Endodermal cell (in vitro differentiated cells): Measurements from ENCODE around the gene ZNF23. TPM values are rescaled to one million over a fixed set of nuclear protein-coding genes. Genes with fewer than 3 reads are reported as not detected.

Experiments used
- DNase-seq: peaks from one replicate; pipeline ENCODE4 v3.0.0-alpha.2; 2017
- H3K27ac ChIP-seq: 2 replicates; pipeline ENCODE4 v1.5.1; 2013; ENCODE audit warnings: mild to moderate bottlenecking, low read depth, low read length, moderate library complexity
- H3K27me3 ChIP-seq: 2 replicates; pipeline ENCODE4 v1.6.1; 2013; ENCODE audit warnings: mild to moderate bottlenecking, low read length, moderate library complexity; ENCODE audit not compliant: insufficient read depth, control insufficient read depth, poor library complexity, severe bottlenecking
- H3K36me3 ChIP-seq: 2 replicates; pipeline ENCODE4 v1.7.0; 2013; ENCODE audit warnings: mild to moderate bottlenecking, low read length, moderate library complexity; ENCODE audit not compliant: control insufficient read depth, insufficient read depth
- H3K4me1 ChIP-seq: one replicate; pipeline ENCODE4 v1.7.0; 2013; ENCODE audit warnings: low read length; ENCODE audit not compliant: control insufficient read depth, insufficient read depth
- H3K4me3 ChIP-seq: 2 replicates; pipeline ENCODE4 v1.5.1; 2013; ENCODE audit warnings: mild to moderate bottlenecking, low read length, moderate library complexity
- H3K9ac ChIP-seq: 2 replicates; pipeline ENCODE4 v1.6.1; 2013; ENCODE audit warnings: mild to moderate bottlenecking, low read length, moderate library complexity; ENCODE audit not compliant: poor library complexity, severe bottlenecking; ENCODE audit errors: extremely low read depth
- H3K9me3 ChIP-seq: 2 replicates; pipeline ENCODE4 v1.6.1; 2013; ENCODE audit warnings: mild to moderate bottlenecking, low read length, moderate library complexity; ENCODE audit not compliant: control insufficient read depth
- H3K27ac Mint-ChIP-seq: 2 replicates; pipeline ENCODE4 v1.8.0; 2020; ENCODE audit warnings: mixed read lengths
- H3K27me3 Mint-ChIP-seq: 2 replicates; pipeline ENCODE4 v1.8.0; 2021; ENCODE audit warnings: mild to moderate bottlenecking, mixed read lengths; ENCODE audit not compliant: insufficient read depth
- H3K36me3 Mint-ChIP-seq: 2 replicates; pipeline ENCODE4 v1.8.0; 2020; ENCODE audit warnings: low read depth, mixed read lengths
- H3K4me1 Mint-ChIP-seq: 2 replicates; pipeline ENCODE4 v1.8.0; 2020; ENCODE audit warnings: mixed read lengths
- H3K4me3 Mint-ChIP-seq: 2 replicates; pipeline ENCODE4 v1.8.0; 2020; ENCODE audit warnings: mild to moderate bottlenecking, moderate library complexity, mixed read lengths
- H3K9me3 Mint-ChIP-seq: 2 replicates; pipeline ENCODE4 v1.8.0; 2020; ENCODE audit warnings: mild to moderate bottlenecking, mixed read lengths
- CTCF ChIP-seq: fragments of 200-600 bp; sonication (generic); conservative IDR thresholded peaks from 2 replicates; pipeline ENCODE4 v1.5.0; 2021; ENCODE audit warnings: antibody characterized with exemption, mild to moderate bottlenecking
- WGBS, 2 experiments: methylation state at CpG; one replicate each; pipeline versions ENCODE4 v1.1.5 to v1.1.7; 2013; ENCODE audit warnings: missing lambda C conversion rate in 2 of 2, mixed read lengths in 1 of 2; ENCODE audit not compliant: insufficient coverage in 1 of 2, insufficient read length in 1 of 2; 5-methylcytosine and 5-hydroxymethylcytosine counted together
- total RNA-seq, 2 donors: library from RNA; stranded (reverse); fragmentation: NEBNext Ultra II Directional in 1 of 2; extraction: Animal tissue kit (Norgen Biotek cat#: 25700) in 1 of 2; gene quantifications; 2 replicates in 1 of 2; 3 replicates in 1 of 2; pipeline ENCODE4 v1.2.1, GENCODE V29; 2021

The ZNF23 gene
- total RNA-seq, 2 donors from 2014 or later, result 9.4 to 13.6 TPM

- DNase-seq, result no peak
- WGBS, 2 experiments, result 89 to 100% methylated on average over 2 to 5 of the region's 5 CpGs
- Mint-ChIP-seq H3K4me1 (no peaks in the 10 kb centered on the region), H3K27me3 (no peaks in the 10 kb centered on the region), H3K36me3 (peaks cover 11% of the 10 kb centered on the region), H3K9me3 (no peaks in the 10 kb centered on the region), H3K27ac (no peak overlapping the region), H3K4me3 (no peak overlapping the region)
- Histone ChIP-seq H3K27ac (no peak overlapping the region), H3K9ac (no peak overlapping the region), H3K4me1 (no peaks in the 10 kb centered on the region), H3K36me3 (peaks cover 10% of the 10 kb centered on the region), H3K9me3 (no peaks in the 10 kb centered on the region), H3K4me3 (no peak overlapping the region), H3K27me3 (no peaks in the 10 kb centered on the region)
- TF ChIP-seq CTCF, result no peak
These were observed 11.8 kb upstream of the ZNF23 start for GRCh38 chr16:71473891-71474290.

- H3K27me3 Mint-ChIP-seq, result no peaks in the 10 kb centered on the region
- no peak overlapping the region for H3K4me3 ChIP-seq
- no peak for TF ChIP-seq CTCF
- no peak overlapping the region for H3K27ac ChIP-seq
- no peak for DNase-seq
- peaks cover 11% of the 10 kb centered on the region for H3K36me3 Mint-ChIP-seq
- WGBS, 2 experiments, result 95 to 100% methylated on average over 1 to 2 of the region's 2 CpGs
- H3K4me1 ChIP-seq, result no peaks in the 10 kb centered on the region
- H3K27me3 ChIP-seq, result no peaks in the 10 kb centered on the region
- H3K9ac ChIP-seq, result no peak overlapping the region
- no peak overlapping the region for H3K4me3 Mint-ChIP-seq
- H3K9me3 Mint-ChIP-seq, result no peaks in the 10 kb centered on the region
- no peak overlapping the region for H3K27ac Mint-ChIP-seq
- peaks cover 10% of the 10 kb centered on the region for H3K36me3 ChIP-seq
- H3K4me1 Mint-ChIP-seq, result no peaks in the 10 kb centered on the region
- no peaks in the 10 kb centered on the region for H3K9me3 ChIP-seq
These were observed 10.9 kb upstream of the ZNF23 start for GRCh38 chr16:71472931-71473330.

GRCh38 chr16:71472051-71472450 is 10.0 kb upstream of the ZNF23 start:
- no peak for DNase-seq
- no peak overlapping the region for H3K27ac Mint-ChIP-seq

More at GRCh38 chr16:71472051-71472450, 10.0 kb upstream of the ZNF23 start:
- Histone ChIP-seq H3K27me3 (no peaks in the 10 kb centered on the region), H3K9me3 (no peaks in the 10 kb centered on the region), H3K9ac (no peak overlapping the region), H3K27ac (no peak overlapping the region), H3K4me3 (no peak overlapping the region), H3K4me1 (no peaks in the 10 kb centered on the region), H3K36me3 (peaks cover 10% of the 10 kb centered on the region)
- Mint-ChIP-seq H3K9me3 (no peaks in the 10 kb centered on the region), H3K4me1 (no peaks in the 10 kb centered on the region), H3K27me3 (no peaks in the 10 kb centered on the region), H3K36me3 (peaks cover 11% of the 10 kb centered on the region), H3K4me3 (no peak overlapping the region)
- TF ChIP-seq CTCF, result no peak
- 67 to 75% methylated on average over 1 to 2 of the region's 2 CpGs for WGBS, 2 experiments
